Left colon (tissue), 2 donors: Measurements from ENCODE around the gene PSMA2. TPM values are rescaled to one million over a fixed set of nuclear protein-coding genes. Genes with fewer than 3 reads are reported as not detected.

ENCODE experiments used
- ATAC-seq: fragments of 200-7000 bp; cut with Tn5 transposase; one replicate; pipeline ENCODE4 v1.9.1; 2020; ENCODE audit warnings: mild to moderate bottlenecking, moderate library complexity
- DNase-seq, 2 donors: peaks; one replicate each; pipeline ENCODE4 v3.0.0-alpha.2; 2020
- intact Hi-C, 2 donors: fragments of 100-400 bp; cut with DNase I in 1 of 2; cut with micrococcal nuclease in 1 of 2; formaldehyde crosslinking; loops; one replicate each; pipeline versions ENCODE4 v1.11.2 to v1.14.0; 2022; cut with DNase I, micrococcal nuclease
- total RNA-seq, 2 donors: library from RNA; stranded (reverse); fragmentation: NEBNext Ultra II Directional; extraction: Animal tissue kit (Norgen Biotek cat#: 25700); gene quantifications; one replicate each; pipeline ENCODE4 v1.2.1, GENCODE V29; 2021
- donor health status: DM: no; HTN: no; CAD: no.
- donor health status: DM: yes; HTN: yes; CAD: no.

PSMA2 gene
- total RNA-seq, 2 donors from 2014 or later, result 55.5 to 73.0 TPM

- DNase-seq, result no peak
- no peak for ATAC-seq
These were observed 63.5 kb downstream of the PSMA2 start for GRCh38 chr7:42868480-42868879.

More at GRCh38 chr7:42868480-42868879, 63.5 kb downstream of the PSMA2 start:
- intact Hi-C loops, result no loop called here

Other genes with a start within 250 kb of the PSMA2 start
- 1 to 10 TPM; 2.7 to 6.0 TPM for gene C7orf25, start 20.1 kb downstream of the PSMA2 start, total RNA-seq
- 10 to 100 TPM; 40.1 to 43.3 TPM for gene MRPL32, start 202 bp upstream of the PSMA2 start, total RNA-seq
- under 1 TPM; 0.58 to 0.89 TPM for gene HECW1, start 180.5 kb upstream of the PSMA2 start, total RNA-seq